ENCODE results near the gene IRF9.

Gene IRF9

DNA sequence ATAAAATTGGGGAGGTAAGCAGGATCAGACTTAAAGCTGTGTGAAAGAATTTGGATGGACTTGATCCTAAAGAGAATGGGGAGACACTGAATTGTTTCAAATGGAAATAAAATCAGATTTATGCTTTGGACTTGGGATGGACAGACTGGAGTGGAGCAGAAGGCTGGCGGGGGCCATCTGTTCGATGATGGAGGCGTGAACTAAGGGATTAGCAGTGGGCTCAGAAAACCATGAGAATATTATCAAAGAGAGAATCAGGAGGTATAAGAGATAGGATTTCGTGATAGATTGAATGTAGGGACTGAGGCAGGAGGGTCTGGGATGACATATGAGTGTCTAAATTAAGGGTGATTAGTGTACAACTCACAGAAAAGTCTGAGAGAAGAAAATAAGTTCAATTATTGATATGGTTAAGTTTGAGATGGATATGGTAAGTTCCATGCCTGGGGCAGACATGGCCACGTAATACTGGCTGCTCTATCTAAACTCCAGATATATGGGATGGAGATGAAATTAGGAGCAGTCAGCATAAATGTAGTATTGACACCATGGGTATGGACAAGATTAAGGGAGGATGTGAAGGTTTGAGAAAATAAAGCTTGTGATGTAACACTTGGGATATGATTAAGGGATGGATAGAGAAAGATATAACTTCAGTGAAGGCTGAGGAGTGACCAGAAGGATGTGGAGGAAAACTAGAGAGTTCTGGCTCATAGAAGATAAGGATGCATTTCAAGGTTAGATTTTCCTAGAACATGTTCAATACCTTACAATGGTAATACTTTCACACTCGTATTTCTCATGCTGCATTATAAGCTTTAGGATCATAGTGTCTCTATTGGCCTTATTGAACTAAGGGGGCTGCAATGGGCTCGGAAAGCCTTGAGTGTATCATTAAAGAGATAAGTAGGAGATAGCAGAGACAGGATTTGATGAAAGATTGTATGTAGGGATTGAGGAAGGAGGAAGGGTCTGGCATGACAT, 43.4 kb downstream of the IRF9 start:
- TF ChIP-seq CTCF (IDR thresholded peaks at IDR 0.05; ENCODE audit: low read depth, low read length, missing control alignments): no peak
- no peak for DNase-seq (ENCODE audit: low read depth)
- no peak overlapping the region for H3K4me3 ChIP-seq (ENCODE audit: low read depth, low read length)

DNA sequence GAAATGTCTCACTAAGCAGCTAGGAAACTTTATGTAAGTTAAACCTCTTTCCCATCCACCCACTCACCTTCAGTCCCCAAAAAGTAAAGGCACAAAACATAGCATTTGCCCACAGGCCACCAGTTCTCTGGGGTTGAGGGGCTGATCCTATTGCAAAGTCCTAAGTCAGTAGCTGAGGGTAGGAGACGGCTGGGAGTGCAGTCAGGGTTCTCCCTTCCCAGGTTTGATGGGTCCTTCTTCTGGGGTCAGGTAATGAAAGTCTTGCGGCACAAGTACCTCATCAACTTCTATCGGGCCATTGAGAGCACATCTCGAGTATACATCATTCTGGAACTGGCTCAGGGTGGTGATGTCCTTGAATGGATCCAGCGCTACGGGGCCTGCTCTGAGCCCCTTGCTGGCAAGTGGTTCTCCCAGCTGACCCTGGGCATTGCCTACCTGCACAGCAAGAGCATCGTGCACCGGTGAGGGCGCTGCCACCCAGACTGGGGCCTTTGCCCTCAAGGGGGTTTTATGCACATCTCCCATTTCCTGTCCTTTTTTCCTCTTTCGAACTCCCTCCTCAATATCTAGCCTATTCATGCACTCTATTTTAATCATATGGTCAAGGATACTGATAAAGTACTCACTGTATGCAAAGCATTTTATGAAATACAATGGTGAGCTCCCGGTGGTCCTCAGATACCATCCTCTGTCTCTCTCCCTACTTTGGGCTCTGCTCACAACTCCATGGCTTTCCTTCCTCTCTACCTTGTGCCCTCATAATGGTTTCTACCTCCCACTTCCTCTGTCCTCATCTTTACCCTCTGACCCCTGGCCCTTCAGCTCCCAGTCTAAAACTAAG, 45.4 kb downstream of the IRF9 start:
- H3K4me3 ChIP-seq (ENCODE audit: low read depth, low read length): no peak overlapping the region
- no peak for TF ChIP-seq CTCF (IDR thresholded peaks at IDR 0.05; ENCODE audit: low read depth, low read length, missing control alignments)
- DNase-seq (ENCODE audit: low read depth): no peak

GRCh38 chr14:24207104-24207551, 46.1 kb downstream of the IRF9 start:
- H3K4me3 ChIP-seq (ENCODE audit: low read depth, low read length): no peak overlapping the region
- no peak for DNase-seq (ENCODE audit: low read depth)
- TF ChIP-seq CTCF (IDR thresholded peaks at IDR 0.05; ENCODE audit: low read depth, low read length, missing control alignments): no peak

DNA sequence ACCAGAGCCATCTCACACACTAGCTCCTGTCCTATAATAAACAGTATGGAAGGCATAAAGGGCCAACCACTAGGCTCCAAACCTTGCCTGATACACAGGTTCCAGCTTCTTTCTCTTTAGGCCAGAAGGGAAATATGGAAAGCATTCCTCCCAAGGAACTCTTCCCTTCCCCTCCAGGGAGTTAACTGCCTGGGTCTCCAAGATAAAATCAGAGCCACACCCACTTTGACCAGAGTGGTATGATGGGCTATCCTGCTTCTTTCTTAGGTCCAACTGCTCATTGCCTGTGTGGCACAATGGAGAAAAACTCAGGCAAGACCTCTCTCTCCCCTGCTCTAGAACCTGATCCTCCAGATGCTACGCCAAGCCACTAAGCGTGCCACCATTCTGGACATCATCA, 46.6 kb downstream of the IRF9 start:
- no peak overlapping the region for H3K4me3 ChIP-seq (ENCODE audit: low read depth, low read length)
- no peak for DNase-seq (ENCODE audit: low read depth)
- no peak for TF ChIP-seq CTCF (IDR thresholded peaks at IDR 0.05; ENCODE audit: low read depth, low read length, missing control alignments)

DNA sequence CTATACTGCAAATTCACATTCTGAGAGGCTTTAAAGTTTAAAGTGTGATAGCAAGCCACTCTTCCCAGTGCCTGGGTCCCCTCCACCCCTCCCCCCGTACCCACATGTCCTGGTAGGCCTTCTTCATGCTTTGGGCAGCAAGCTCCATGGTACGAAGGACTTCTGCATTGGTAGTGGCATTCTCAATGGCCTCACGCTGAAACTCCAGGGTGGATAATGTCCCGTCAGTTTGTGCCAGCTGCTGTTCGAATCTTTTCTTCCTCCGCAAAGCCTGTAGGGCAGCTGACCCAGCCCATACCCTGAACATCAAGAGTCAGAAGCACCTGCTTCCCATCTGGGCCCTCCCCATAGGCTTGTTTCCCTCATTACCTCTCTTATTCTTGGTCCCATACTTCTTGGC, 50.2 kb downstream of the IRF9 start:
- no peak for TF ChIP-seq CTCF (IDR thresholded peaks at IDR 0.05; ENCODE audit: low read depth, low read length, missing control alignments)
- no peak overlapping the region for H3K4me3 ChIP-seq (ENCODE audit: low read depth, low read length)
- no peak for DNase-seq (ENCODE audit: low read depth)

GRCh38 chr14:24212924-24213865, 52.1 kb downstream of the IRF9 start, which contains the start of gene CHMP4A:
TSS of gene CHMP4A (minus strand) at chr14:24213488. CDS start at chr14:24213439, 49 bp downstream.
- no peak for TF ChIP-seq CTCF (IDR thresholded peaks at IDR 0.05; ENCODE audit: low read depth, low read length, missing control alignments)
- peak; percentile 96 for DNase-seq (ENCODE audit: low read depth)
- H3K4me3 ChIP-seq (ENCODE audit: low read depth, low read length): peak within 1 kb of the TSS; percentile 86

Data from GM12864 (cell line).